ENCODE data around the gene NAT9. TPM values are rescaled to one million over a fixed set of nuclear protein-coding genes. Genes with fewer than 3 reads are reported as not detected.

The NAT9 gene
- total and polyA plus RNA-seq, 9 donors: 19.7 to 87.0 (median 56.5) TPM

DNA sequence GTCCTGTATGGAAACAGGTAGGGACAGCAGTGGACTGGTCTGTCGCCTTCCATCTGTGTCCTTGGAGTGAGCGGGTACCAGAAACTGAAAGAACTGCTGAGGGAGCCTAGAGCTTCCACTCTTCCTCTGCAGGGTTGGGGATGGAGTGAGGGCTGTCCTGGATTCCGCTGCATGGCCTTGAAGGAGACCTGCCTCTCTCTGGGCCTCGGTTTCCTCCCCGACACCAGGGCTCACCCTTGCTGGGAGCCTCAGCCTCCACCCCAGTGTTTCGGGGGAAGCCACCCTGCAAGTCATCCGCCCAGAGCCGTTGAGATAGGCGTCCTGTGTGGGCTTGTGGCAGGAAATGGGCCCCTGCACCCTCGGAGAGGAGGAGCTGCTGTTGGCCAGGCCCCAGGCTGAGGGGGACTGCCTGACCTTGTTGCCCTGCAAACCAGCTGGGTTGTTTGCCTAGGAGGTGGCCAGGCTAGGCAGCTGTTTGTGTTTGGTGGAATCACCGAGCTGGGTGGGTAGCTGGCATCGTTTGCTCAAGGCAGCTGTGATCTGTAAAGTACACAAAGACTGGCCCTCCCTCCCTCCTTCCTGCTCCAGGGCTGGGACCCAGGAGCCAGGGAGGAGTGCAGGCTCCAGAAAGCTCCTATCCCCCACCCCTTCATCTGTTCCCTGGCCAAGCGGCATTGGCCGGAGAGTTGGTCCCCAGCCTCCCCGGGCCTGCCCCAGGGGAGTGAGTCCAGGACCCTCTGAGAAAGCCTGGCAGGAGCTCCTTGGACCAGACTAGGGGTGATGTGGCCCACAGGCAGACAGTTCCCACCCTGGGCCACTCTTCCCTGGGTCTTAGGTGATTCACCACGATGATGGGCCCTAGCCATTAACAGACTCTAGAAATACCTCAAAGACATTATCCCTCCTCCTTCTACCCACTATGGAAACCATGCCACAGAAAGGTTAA, 37.8 kb downstream of the NAT9 start:
- Histone ChIP-seq H3K36me3 (no peaks in the 10 kb centered on the region), H3K27me3 (no peaks in the 10 kb centered on the region), H3K4me3 (no peak overlapping the region), H3K9me3 (no peaks in the 10 kb centered on the region), H3K27ac (no peak overlapping the region), H3K4me1 (ENCODE audit: insufficient read depth) (peaks cover 12% of the 10 kb centered on the region)
- WGBS, 3 donors: 11 to 20% (median 19%) methylated on average over 15 to 16 of the region's 16 CpGs
- TF ChIP-seq POLR2A (IDR thresholded peaks at IDR 0.05): no peak
- TF ChIP-seq EP300 (IDR thresholded peaks at IDR 0.05): no peak
- TF ChIP-seq, protein P1, sequence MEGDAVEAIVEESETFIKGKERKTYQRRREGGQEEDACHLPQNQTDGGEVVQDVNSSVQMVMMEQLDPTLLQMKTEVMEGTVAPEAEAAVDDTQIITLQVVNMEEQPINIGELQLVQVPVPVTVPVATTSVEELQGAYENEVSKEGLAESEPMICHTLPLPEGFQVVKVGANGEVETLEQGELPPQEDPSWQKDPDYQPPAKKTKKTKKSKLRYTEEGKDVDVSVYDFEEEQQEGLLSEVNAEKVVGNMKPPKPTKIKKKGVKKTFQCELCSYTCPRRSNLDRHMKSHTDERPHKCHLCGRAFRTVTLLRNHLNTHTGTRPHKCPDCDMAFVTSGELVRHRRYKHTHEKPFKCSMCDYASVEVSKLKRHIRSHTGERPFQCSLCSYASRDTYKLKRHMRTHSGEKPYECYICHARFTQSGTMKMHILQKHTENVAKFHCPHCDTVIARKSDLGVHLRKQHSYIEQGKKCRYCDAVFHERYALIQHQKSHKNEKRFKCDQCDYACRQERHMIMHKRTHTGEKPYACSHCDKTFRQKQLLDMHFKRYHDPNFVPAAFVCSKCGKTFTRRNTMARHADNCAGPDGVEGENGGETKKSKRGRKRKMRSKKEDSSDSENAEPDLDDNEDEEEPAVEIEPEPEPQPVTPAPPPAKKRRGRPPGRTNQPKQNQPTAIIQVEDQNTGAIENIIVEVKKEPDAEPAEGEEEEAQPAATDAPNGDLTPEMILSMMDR (IDR thresholded peaks at IDR 0.05): no peak
- intact Hi-C loops (cut with DNase I): no loop called here
- DNase-seq: peak in 1 of 5 donors; percentile 32

DNA sequence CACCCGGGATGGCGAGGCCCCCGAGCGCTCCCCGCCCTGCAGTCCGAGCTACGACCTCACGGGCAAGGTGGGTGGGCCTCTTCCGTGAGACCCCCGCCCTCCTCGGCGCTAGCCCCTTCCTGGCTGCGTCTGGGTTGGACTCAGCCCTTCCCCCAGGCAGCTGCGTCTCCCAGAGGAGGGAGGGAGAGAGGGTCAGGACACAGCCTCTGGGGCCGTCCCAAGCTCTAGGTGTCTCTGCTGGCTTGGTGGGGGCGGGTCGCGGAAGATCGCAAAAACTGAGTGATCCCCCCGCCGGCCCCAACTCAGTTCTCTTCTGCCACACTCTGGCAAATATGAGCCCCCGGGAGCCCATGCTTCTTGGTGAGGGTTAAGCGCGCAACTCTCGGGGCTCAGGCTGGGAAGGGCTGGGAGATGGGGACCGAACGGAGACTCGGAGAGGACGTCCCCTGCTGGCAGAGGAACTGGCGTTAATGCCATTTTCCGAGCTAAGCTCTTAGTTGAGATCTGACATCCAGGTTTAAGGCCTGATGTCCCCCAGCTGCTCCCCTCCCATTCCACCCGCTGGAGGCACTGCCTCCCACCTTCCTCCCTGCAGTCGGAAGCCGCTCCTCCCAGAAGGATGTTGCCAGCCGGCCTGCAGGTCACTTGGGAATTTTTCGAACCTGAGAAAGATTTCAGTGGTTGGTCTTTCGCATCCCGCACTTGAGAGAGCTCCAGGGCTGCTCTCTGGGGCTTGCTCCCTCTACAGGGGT, 38.7 kb downstream of the NAT9 start:
- no peaks in the 10 kb centered on the region for H3K27me3 ChIP-seq
- 1 to 4% (median 4%) methylated on average over 25 to 38 of the region's 38 CpGs for WGBS, 3 donors
- no peaks in the 10 kb centered on the region for H3K36me3 ChIP-seq
- peak in 1 of 5 donors; percentile 16 for DNase-seq
- H3K27ac ChIP-seq: no peak overlapping the region
- TF ChIP-seq, protein P1 (IDR thresholded peaks at IDR 0.05): peak in 1 of 3 donors; percentile 11
- TF ChIP-seq POLR2A (IDR thresholded peaks at IDR 0.05): no peak
- intact Hi-C loops (cut with DNase I): no loop called here
- no peaks in the 10 kb centered on the region for H3K9me3 ChIP-seq
- H3K4me1 ChIP-seq (ENCODE audit: insufficient read depth): peaks cover 12% of the 10 kb centered on the region
- peak overlapping the region; percentile 26 for H3K4me3 ChIP-seq

DNA sequence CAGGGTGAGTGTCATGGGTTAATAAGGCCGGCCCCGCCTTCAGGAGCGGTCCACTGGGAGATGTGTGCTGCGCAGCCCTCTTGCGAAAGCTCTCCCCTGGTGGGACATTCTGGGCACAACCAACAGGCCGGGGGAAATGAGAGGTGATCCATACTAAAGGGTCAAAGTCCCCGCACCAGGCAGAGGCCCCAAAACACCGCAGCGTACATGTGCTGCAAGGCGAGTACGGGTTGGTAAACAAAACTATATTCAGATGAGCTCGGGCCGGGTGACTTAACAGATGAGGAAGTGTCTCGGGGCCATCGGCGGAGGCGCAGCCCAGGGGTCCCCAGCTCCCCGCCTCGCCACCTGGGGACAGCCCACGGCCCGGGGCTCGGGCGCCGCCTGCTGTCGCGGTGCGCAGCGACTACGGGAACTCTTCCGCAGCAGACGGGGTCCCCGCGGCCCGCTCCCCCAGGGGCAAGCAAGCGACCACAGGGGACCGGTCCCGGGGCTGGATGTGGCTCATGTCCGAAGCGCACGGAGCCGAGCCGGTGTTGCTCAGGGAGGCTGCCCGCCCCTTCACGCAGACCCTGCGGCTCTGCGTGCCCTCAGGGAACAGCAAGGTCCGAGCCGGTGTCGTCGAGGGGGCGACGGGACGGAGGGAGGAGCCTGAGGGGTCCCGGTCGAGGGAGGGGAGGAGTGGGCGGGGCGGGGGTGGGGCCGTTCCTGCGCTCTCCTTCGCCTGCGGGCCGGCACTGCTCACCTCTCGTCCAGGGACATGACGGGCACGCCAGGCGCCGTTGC, 39.4 kb downstream of the NAT9 start, which contains the start of gene RAB37:
Gene RAB37, plus strand, starts transcription at position 744 of the 786 bp plus-strand sequence. Its CDS starts 17 bp downstream, at position 761.
- H3K27ac ChIP-seq: no peak within 1 kb of the TSS
- H3K27me3 ChIP-seq: no peaks in the 10 kb centered on the region
- H3K9me3 ChIP-seq: no peaks in the 10 kb centered on the region
- no peak for TF ChIP-seq EP300 (IDR thresholded peaks at IDR 0.05)
- TF ChIP-seq, protein P1 (IDR thresholded peaks at IDR 0.05): no peak
- no peak for TF ChIP-seq POLR2A (IDR thresholded peaks at IDR 0.05)
- WGBS, 3 donors: 3 to 10% (median 5%) methylated on average over 42 to 67 of the region's 67 CpGs
- intact Hi-C loops (cut with DNase I): no loop called here
- H3K36me3 ChIP-seq: no peaks in the 10 kb centered on the region
- no peak for DNase-seq
- peak within 1 kb of the TSS; percentile 26 for H3K4me3 ChIP-seq
- H3K4me1 ChIP-seq (ENCODE audit: insufficient read depth): peaks cover 12% of the 10 kb centered on the region

DNA sequence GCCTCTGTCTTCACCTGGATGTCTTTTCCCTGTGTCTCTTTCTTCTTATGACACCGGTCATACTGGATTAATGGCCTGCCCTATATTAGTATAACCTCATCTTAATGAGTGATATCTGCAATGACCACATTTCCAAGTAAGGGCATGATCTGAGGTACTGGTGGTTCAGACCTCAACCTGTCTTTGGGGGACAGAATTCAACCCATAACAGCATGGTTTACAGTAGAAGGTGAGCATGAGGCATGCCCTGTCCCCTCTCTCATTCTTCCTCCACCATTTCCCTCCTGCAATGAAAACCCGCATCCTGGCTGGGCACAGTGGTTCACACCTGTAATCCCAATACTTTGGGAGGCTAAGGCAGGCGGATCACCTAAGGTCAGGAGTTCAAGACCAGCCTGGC, 41.9 kb downstream of the NAT9 start:
- no peak for DNase-seq
- intact Hi-C loops (cut with DNase I): no loop called here
- Histone ChIP-seq H3K27ac (no peak overlapping the region), H3K36me3 (no peaks in the 10 kb centered on the region), H3K4me1 (ENCODE audit: insufficient read depth) (peaks cover 12% of the 10 kb centered on the region), H3K9me3 (no peaks in the 10 kb centered on the region), H3K4me3 (no peak overlapping the region), H3K27me3 (no peaks in the 10 kb centered on the region)
- 93 to 96% (median 95%) methylated on average over 3 of the region's 3 CpGs for whole genome bisulfite sequencing, 3 donors
- TF ChIP-seq EP300 (IDR thresholded peaks at IDR 0.05): no peak
- no peak for TF ChIP-seq POLR2A (IDR thresholded peaks at IDR 0.05)
- TF ChIP-seq, protein P1 (IDR thresholded peaks at IDR 0.05): no peak
